Panc1 (cell line): ENCODE measurements around the gene MCCC1. TPM values are rescaled to one million over a fixed set of nuclear protein-coding genes. Genes with fewer than 3 reads are reported as not detected.

Source experiments
- ATAC-seq: fragments of 200-7000 bp; cut with Tn5 transposase; 2 replicates; pipeline ENCODE4 v1.9.1; 2020; ENCODE audit warnings: mild to moderate bottlenecking, moderate library complexity
- BruUV-seq: library from RNA; stranded (reverse); fragments of 400-500 nt; replicated peaks from 2 replicates; lab custom pipeline; 2021; lab: Mats Ljungman, UMichigan
- CTCF ChIA-PET: fragments of 300-600 bp; sonication (Branson Sonifier 250); formaldehyde crosslinking; loops from one replicate; lab custom pipeline; 2022; ENCODE audit warnings: antibody characterized with exemption; lab: Charles Lee
- POLR2A ChIA-PET: fragments of 300-600 bp; sonication (Branson Sonifier 250); formaldehyde crosslinking; loops from one replicate; lab custom pipeline; 2022; ENCODE audit warnings: antibody characterized with exemption; lab: Charles Lee
- DNase-seq: peaks from one replicate; pipeline ENCODE4 v3.0.0-alpha.2; 2010; ENCODE audit warnings: low read depth, low spot score
- H3K27ac ChIP-seq: 2 replicates; pipeline ENCODE4 v1.5.1; 2011; ENCODE audit warnings: mild to moderate bottlenecking, low read length, inconsistent platforms
- H3K27me3 ChIP-seq: fragments of 200-500 bp; sonication (Bioruptor generic); 2 replicates; pipeline ENCODE4 v1.6.0; 2014; ENCODE audit warnings: low read length, inconsistent platforms; ENCODE audit not compliant: control insufficient read depth, insufficient read depth
- H3K36me3 ChIP-seq: fragments of 200-500 bp; sonication (Bioruptor generic); 2 replicates; pipeline ENCODE4 v1.5.1; 2014; ENCODE audit warnings: inconsistent platforms, mild to moderate bottlenecking, low read length, moderate library complexity; ENCODE audit not compliant: control insufficient read depth, insufficient read depth
- H3K4me1 ChIP-seq: 2 replicates; pipeline ENCODE4 v1.5.1; 2011; ENCODE audit warnings: inconsistent platforms, mild to moderate bottlenecking, low read length, moderate library complexity; ENCODE audit not compliant: control insufficient read depth, insufficient read depth
- H3K4me3 ChIP-seq, 2 experiments: 2 replicates each; pipeline ENCODE4 v1.5.1; 2011 to 2012; ENCODE audit warnings: low read depth in 2 of 2, low read length in 2 of 2, mild to moderate bottlenecking in 2 of 2, inconsistent platforms in 1 of 2, moderate library complexity in 1 of 2
- H3K9me3 ChIP-seq: fragments of 200-500 bp; sonication (Bioruptor generic); 2 replicates; pipeline ENCODE4 v1.5.1; 2014; ENCODE audit warnings: low read depth, mild to moderate bottlenecking, inconsistent platforms, low read length, moderate library complexity; ENCODE audit not compliant: control insufficient read depth, insufficient read depth
- CTCF ChIP-seq: fragments of 450-650 bp; IDR thresholded peaks from 2 replicates; pipeline ENCODE4 v1.5.1; 2017; ENCODE audit warnings: mild to moderate bottlenecking
- POLR2AphosphoS5 ChIP-seq: IDR thresholded peaks from 2 replicates; pipeline ENCODE4 v1.6.1; 2012; ENCODE audit warnings: mild to moderate bottlenecking, low read depth, low read length, moderate library complexity
- REST ChIP-seq, 2 experiments: IDR thresholded peaks; 2 replicates each; pipeline ENCODE4 v1.6.1; 2011 to 2012; ENCODE audit warnings: low read depth in 2 of 2, control low read depth in 1 of 2, low read length in 1 of 2, mild to moderate bottlenecking in 1 of 2, moderate library complexity in 1 of 2; ENCODE audit not compliant: insufficient read depth in 1 of 2
- SIN3A ChIP-seq: IDR thresholded peaks from 2 replicates; pipeline ENCODE4 v1.6.1; 2012; ENCODE audit warnings: low read depth, mild to moderate bottlenecking, low read length, moderate library complexity, borderline replicate concordance; ENCODE audit not compliant: insufficient read depth
- TCF7L2 ChIP-seq: IDR thresholded peaks from 2 replicates; pipeline ENCODE4 v1.6.1; 2011; ENCODE audit warnings: mild to moderate bottlenecking, low read depth, low read length, inconsistent platforms
- in situ Hi-C: cut with HindIII; loops from 2 replicates; pipeline ENCODE4 v1.10.0; 2016; ENCODE audit warnings: low sequenced_read_pairs, low pct_unique_long_range_greater_than_20kb
- intact Hi-C: fragments of 100-400 bp; cut with micrococcal nuclease; formaldehyde crosslinking; loops from one replicate; pipeline ENCODE4 v1.10.0; 2022; ENCODE audit not compliant: unreplicated experiment
- total RNA-seq: library from RNA; stranded (reverse); gene quantifications from one replicate; pipeline ENCODE4 v1.2.1, GENCODE V29; 2021; ENCODE audit not compliant: unreplicated experiment

MCCC1 gene
- total RNA-seq, 1 experiment from 2014 or later = 24.2 TPM

- H3K27ac ChIP-seq = no peak overlapping the region
- no peak for TF ChIP-seq CTCF
- TF ChIP-seq SIN3A = no peak
- TF ChIP-seq POLR2AphosphoS5 = no peak
- TF ChIP-seq REST (IDR thresholded peaks at IDR 0.05; ENCODE audit: insufficient read depth in 1 of 2, low read depth in 2 of 2, low read length in 1 of 2) = no peak
- no peak for TF ChIP-seq TCF7L2
- in situ Hi-C loops (no loop called here), intact Hi-C loops (no loop called here)
- H3K9me3 ChIP-seq = no peaks in the 10 kb centered on the region
- H3K27me3 ChIP-seq = no peaks in the 10 kb centered on the region
- BruUV-seq = no TSS peak
- H3K36me3 ChIP-seq = peaks cover 4% of the 10 kb centered on the region
- H3K4me1 ChIP-seq = no peaks in the 10 kb centered on the region
- ATAC-seq (no peak), DNase-seq (no peak)
- H3K4me3 ChIP-seq = no peak overlapping the region
- POLR2A ChIA-PET = no interaction called here
- CTCF ChIA-PET = no interaction called here
Observed at GRCh38 chr3:183081459-183082183, 17.7 kb downstream of the MCCC1 start.

DNA sequence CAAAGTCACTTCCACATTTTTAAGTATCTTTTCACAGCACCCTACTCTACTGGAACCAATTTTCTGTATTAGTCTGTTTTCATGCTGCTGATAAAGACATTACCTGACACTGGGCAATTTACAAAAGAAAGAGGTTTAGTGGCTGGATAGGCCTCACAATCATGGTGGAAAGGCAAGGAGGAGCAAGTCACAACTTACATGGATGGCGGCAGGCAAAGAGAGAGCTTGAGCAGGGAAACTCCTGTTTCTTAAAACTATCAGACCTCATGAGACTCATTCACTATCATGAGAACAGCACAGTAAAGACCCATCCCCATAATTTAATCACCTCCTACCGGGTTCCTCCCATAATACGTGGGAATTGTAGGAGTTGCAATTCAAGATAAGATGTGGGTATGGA lies 18.7 kb downstream of the MCCC1 start:
- intact Hi-C loops = no loop called here
- Histone ChIP-seq H3K27ac (no peak overlapping the region), H3K27me3 (no peaks in the 10 kb centered on the region), H3K4me3 (no peak overlapping the region), H3K4me1 (no peaks in the 10 kb centered on the region), H3K9me3 (peaks cover 3% of the 10 kb centered on the region; the same call in 1 of the 2 replicates), H3K36me3 (peaks cover 4% of the 10 kb centered on the region)
- no peak for ATAC-seq
- BruUV-seq = no TSS peak
- POLR2A ChIA-PET = no interaction called here
- DNase-seq = no peak
- in situ Hi-C loops = no loop called here
- CTCF ChIA-PET = no interaction called here
- TF ChIP-seq CTCF = no peak
- no peak for TF ChIP-seq SIN3A
- TF ChIP-seq TCF7L2 = no peak
- no peak for TF ChIP-seq POLR2AphosphoS5
- TF ChIP-seq REST (IDR thresholded peaks at IDR 0.05; ENCODE audit: insufficient read depth in 1 of 2, low read depth in 2 of 2, low read length in 1 of 2) = no peak
